ENCODE data around the gene ARX. TPM values are rescaled to one million over a fixed set of nuclear protein-coding genes. Genes with fewer than 3 reads are reported as not detected.

The ARX gene
- total and polyA plus RNA-seq, 2 of the 8 experiments (the other 6 are each of a cell fraction or from before 2014, with no cell fraction given) = not detected

DNA sequence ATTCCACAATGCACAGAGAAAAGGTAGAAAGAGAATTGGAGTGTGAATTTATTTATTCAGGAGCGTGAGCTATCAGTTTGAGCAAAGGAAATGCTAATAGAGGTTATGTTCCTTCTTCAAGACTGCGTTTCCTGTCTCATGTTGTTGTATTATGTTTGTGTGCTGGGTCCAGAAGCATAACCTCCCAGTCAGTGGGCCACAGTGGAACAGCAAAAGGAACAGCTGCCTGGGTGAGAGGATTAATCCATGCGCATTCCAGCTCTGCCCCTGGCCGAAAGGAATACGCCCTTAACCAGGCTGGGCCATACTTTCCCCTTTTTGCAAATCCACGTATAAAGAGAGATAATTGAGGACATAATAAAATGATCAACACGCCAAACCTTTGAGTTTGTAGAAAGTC, 32.4 kb upstream of the ARX start:
- no peak overlapping the region for H2AFZ ChIP-seq (ENCODE audit: low read length)
- H3K14ac ChIP-seq (ENCODE audit: insufficient read length) = no peak overlapping the region
- no peak overlapping the region for H4K5ac ChIP-seq (ENCODE audit: insufficient read length, low read depth, low read length)
- H3K18ac ChIP-seq (ENCODE audit: extremely low read depth, low read length) = no peak overlapping the region
- no peaks in the 10 kb centered on the region for H3K9me3 ChIP-seq (ENCODE audit: insufficient read depth in 2 of 2, low read depth in 1 of 2, low read length in 1 of 2)
- peaks cover 0 to 18% (median 4%) of the 10 kb centered on the region in 4 experiments; a peak in 2 of 7 replicates for H3K4me1 ChIP-seq (replicated peaks in 1 of 4; ENCODE audit: control insufficient read depth in 3 of 4, insufficient read depth in 4 of 4, low read length in 3 of 4)
- H3K36me3 ChIP-seq (ENCODE audit: control insufficient read depth in 2 of 4, insufficient read depth in 4 of 4, low read length in 3 of 4) = no peaks in the 10 kb centered on the region
- H3K4me3 ChIP-seq (ENCODE audit: extremely low read depth in 1 of 4, insufficient read depth in 2 of 4, low read depth in 3 of 4, low read length in 4 of 4) = no peak overlapping the region
- 63% methylated on average over 7 of the region's 7 CpGs; no CpG with 5 or more reads in 1 of the 2 experiments for WGBS, 2 experiments (ENCODE audit: extremely low coverage in 1 of 2, insufficient coverage in 1 of 2, insufficient read length in 1 of 2, insufficient replicate concordance in 2 of 2, low coverage in 1 of 2, low lambda C conversion rate in 2 of 2, missing lambda C conversion rate in 1 of 2)
- H3K56ac ChIP-seq (replicated peaks; ENCODE audit: insufficient read length, low read depth, low read length) = no peak overlapping the region
- H2BK12ac ChIP-seq (ENCODE audit: low read depth, low read length) = 0 out of 2 replicates have a peak overlapping the region, but pooled peaks have one; percentile 5
- H2AK5ac ChIP-seq (ENCODE audit: low read depth, low read length) = no peak overlapping the region
- no peaks in the 10 kb centered on the region for H4K20me1 ChIP-seq (replicated peaks in 1 of 2; ENCODE audit: control insufficient read depth in 1 of 2, insufficient read depth in 2 of 2, low read length in 2 of 2)
- H3K4ac ChIP-seq (replicated peaks; ENCODE audit: insufficient read length, low read depth, low read length) = no peak overlapping the region
- ChIA-PET CTCF (ENCODE audit: partially characterized antibody) (interaction anchor here (0.7 to 2.7 kb wide), 3 partner anchors 12 to 96 kb away, joined by 3 to 12 read pairs (median 5); no protein-coding TSS in a partner anchor), POLR2A (ENCODE audit: partially characterized antibody) (interaction anchor here (1.2 kb wide), 1 partner anchor 82 kb away, joined by 3 read pairs; no protein-coding TSS in a partner anchor)
- H4K8ac ChIP-seq (ENCODE audit: extremely low read depth, insufficient read depth, low read length) = no peak overlapping the region
- no peak overlapping the region for H3K27ac ChIP-seq (ENCODE audit: low read depth, low read length)
- H3K23me2 ChIP-seq (ENCODE audit: low read depth, low read length) = no peaks in the 10 kb centered on the region
- no peak overlapping the region for H2BK120ac ChIP-seq (replicated peaks; ENCODE audit: low read depth, low read length)
- no peak overlapping the region for H3K9ac ChIP-seq (replicated peaks in 1 of 4; ENCODE audit: extremely low read depth in 1 of 4, low read depth in 3 of 4, low read length in 3 of 4)
- no peak overlapping the region for H3K23ac ChIP-seq (ENCODE audit: insufficient read length)
- no peak overlapping the region for H2BK15ac ChIP-seq (ENCODE audit: low read length)
- H3K4me2 ChIP-seq (ENCODE audit: insufficient read depth in 1 of 2, low read depth in 2 of 2, low read length in 2 of 2) = no peak overlapping the region
- no peaks in the 10 kb centered on the region for H3K79me1 ChIP-seq (ENCODE audit: low read depth, low read length)
- no peaks in the 10 kb centered on the region for H3K27me3 ChIP-seq (replicated peaks in 1 of 4; ENCODE audit: control insufficient read depth in 3 of 4, extremely low read depth in 1 of 4, insufficient read depth in 3 of 4, low read length in 3 of 4)
- H2BK20ac ChIP-seq (ENCODE audit: low read length) = no peak overlapping the region; the same call in 1 of the 2 replicates
- no peak overlapping the region for H4K91ac ChIP-seq (replicated peaks; ENCODE audit: insufficient read length, low read length)
- H3K79me2 ChIP-seq (ENCODE audit: control insufficient read depth in 1 of 2, insufficient read depth in 2 of 2, low read length in 2 of 2) = no peaks in the 10 kb centered on the region
- FAIRE-seq (no peak), DNase-seq (ENCODE audit: low read depth in 1 of 2, low spot score in 2 of 2) (no peak)
- H2BK5ac ChIP-seq (ENCODE audit: low read depth, low read length) = no peak overlapping the region
- TF ChIP-seq HDAC6 (IDR thresholded peaks at IDR 0.05; ENCODE audit: low read depth, low read length) (no peak), SIX5 (IDR thresholded peaks at IDR 0.05; ENCODE audit: low read depth, low read length) (no peak), EP300 (IDR thresholded peaks at IDR 0.05; ENCODE audit: borderline replicate concordance in 1 of 2, low read depth in 2 of 2, low read length in 2 of 2) (no peak), RFX5 (IDR thresholded peaks at IDR 0.05; ENCODE audit: borderline replicate concordance, low read depth, low read length) (no peak), TBP (IDR thresholded peaks at IDR 0.05; ENCODE audit: low read depth, low read length) (no peak), TAF1 (IDR thresholded peaks at IDR 0.05; ENCODE audit: low read depth, low read length) (no peak), ZNF274 (IDR thresholded peaks at IDR 0.05; ENCODE audit: borderline replicate concordance, extremely low read depth, low read length) (no peak), KDM5A (IDR thresholded peaks at IDR 0.05; ENCODE audit: low read length) (no peak), BACH1 (IDR thresholded peaks at IDR 0.05; ENCODE audit: low read length) (no peak), GTF2F1 (IDR thresholded peaks at IDR 0.05; ENCODE audit: borderline replicate concordance, low read depth, low read length) (no peak)
- TF ChIP-seq, protein P1, sequence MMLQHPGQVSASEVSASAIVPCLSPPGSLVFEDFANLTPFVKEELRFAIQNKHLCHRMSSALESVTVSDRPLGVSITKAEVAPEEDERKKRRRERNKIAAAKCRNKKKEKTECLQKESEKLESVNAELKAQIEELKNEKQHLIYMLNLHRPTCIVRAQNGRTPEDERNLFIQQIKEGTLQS (IDR thresholded peaks at IDR 0.05; ENCODE audit: insufficient read depth, low read depth, low read length) = no peak
- TF ChIP-seq, protein P2, sequence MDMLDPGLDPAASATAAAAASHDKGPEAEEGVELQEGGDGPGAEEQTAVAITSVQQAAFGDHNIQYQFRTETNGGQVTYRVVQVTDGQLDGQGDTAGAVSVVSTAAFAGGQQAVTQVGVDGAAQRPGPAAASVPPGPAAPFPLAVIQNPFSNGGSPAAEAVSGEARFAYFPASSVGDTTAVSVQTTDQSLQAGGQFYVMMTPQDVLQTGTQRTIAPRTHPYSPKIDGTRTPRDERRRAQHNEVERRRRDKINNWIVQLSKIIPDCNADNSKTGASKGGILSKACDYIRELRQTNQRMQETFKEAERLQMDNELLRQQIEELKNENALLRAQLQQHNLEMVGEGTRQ (IDR thresholded peaks at IDR 0.05; ENCODE audit: low read length) = no peak
